HG02981 (cell line): Measurements from ENCODE around the gene MBOAT7.
"Not testable (repeated sequence)": the region's sequence is repeated elsewhere in the genome, so short reads cannot be mapped to it uniquely, and the experiment has no call there.

Experiments used
- ATAC-seq: cut with Tn5 transposase; IDR thresholded peaks from one replicate; pipeline ENCODE4 v1.9.1; 2021; ENCODE audit warnings: mild to moderate bottlenecking, moderate library complexity; ENCODE audit not compliant: unreplicated experiment

MBOAT7 gene, protein sequence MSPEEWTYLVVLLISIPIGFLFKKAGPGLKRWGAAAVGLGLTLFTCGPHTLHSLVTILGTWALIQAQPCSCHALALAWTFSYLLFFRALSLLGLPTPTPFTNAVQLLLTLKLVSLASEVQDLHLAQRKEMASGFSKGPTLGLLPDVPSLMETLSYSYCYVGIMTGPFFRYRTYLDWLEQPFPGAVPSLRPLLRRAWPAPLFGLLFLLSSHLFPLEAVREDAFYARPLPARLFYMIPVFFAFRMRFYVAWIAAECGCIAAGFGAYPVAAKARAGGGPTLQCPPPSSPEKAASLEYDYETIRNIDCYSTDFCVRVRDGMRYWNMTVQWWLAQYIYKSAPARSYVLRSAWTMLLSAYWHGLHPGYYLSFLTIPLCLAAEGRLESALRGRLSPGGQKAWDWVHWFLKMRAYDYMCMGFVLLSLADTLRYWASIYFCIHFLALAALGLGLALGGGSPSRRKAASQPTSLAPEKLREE

DNA sequence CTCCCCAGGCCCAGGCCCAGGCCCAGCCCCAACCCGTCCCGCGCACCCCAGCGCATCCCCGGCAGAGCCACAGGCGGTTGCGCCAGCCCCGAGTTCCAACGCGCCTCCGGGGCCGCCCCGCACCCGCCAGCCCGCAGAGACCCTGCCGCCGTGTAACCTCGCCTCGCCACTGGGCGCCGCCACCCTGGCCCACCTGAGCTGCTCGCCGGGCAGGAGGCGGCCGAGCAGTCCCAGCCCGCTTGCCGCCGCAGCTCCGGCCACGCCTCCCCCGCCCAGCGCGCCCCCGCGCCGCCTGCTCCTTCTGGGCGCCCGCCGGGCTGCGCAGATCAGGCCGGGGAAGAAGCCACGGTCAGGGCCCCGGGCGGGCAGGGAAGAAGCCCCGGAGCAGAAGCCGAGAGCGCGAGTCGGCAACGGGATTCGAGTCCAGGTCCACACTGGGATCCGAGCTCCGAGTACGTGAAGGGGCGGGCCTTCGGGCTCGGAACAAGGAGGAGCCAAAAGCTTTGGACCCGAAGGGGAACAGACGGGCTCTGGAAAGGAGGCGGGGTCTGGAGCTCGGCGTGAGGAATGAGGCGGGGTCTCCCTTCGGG, at the start of gene MBOAT7:
Gene MBOAT7 (minus strand): TSS at position 436 of the 590 bp plus-strand sequence. CDS start 1,072 bp downstream, outside the sequence.
- ATAC-seq = peak; percentile 17

DNA sequence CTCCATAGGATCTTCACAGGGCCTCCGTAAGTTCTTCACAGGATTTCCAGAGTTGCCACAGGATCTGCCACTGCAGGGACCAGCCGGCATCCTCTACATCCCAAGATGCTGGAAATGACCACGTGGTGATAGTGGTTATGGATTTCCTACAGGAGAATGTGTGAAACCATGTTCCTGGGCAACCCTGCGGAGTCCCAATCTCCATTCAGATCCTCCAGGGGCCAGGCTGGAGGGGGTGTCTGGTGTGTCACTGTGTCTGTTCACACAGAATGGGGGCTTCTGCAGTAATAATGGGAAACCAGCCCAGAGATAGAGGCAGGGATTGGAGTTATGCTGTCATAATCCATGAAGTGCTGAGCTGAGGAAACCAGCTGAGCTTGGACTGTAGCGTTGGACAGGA, 44.6 kb upstream of the MBOAT7 start:
- ATAC-seq = no peak

DNA sequence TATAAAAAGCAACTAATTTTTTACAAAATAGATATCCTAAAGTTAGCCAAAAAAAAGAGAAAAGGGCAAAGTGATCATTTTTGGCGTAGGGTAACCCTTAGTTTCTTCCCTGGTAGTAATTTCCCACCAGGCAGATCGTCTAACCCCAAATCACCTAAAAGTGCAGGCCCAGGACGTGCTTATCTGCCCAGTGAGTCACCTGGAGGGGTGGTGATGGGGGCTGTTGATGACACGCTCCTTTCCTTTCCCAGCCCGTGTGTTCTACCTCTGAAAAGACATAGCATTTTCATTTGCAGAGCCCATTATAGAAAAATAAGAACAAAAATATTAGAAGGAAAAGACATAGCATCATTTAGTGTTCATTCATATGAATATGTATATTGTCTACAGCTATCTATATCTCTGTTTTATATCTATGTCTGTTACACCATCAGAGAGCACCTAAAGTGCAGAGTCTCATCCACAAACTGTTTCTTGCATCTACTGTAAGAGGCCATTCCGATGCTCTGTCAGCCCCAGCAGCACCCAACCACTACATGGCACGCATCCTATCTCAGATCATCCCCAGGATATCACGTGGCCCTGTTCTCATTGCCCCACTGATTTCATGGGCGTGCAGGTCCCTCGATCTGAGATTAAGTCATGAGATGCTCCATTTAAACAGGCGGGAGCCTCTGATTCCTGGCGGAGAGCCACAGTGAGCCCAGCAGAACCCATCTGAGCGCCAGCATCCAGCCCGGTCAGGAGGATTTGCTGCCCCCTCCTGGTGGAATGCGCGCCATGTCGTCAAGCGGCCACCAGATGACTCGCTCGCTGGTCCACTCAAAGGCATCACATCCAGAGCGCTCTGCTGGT, 41.9 kb upstream of the MBOAT7 start:
- no peak for ATAC-seq

DNA sequence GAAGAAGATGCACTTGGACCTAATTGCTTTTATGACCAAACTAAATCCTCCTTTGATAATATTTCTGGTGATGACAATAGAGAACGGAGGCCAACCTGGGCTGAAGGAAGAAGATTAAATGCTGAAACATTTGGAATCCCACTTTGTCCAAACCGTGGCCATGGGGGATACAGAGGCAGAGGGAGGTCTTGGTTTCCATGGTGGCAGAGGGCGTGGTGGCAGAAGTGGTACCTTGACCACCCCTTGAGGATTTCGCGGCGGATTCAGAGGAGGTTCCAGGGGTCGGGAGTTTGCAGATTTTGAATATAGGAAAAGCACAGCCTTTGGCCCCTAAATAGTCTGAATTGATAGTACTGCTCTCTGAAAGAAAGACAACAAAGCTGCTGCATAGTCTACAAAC, 40.7 kb upstream of the MBOAT7 start:
- ATAC-seq = no peak

DNA sequence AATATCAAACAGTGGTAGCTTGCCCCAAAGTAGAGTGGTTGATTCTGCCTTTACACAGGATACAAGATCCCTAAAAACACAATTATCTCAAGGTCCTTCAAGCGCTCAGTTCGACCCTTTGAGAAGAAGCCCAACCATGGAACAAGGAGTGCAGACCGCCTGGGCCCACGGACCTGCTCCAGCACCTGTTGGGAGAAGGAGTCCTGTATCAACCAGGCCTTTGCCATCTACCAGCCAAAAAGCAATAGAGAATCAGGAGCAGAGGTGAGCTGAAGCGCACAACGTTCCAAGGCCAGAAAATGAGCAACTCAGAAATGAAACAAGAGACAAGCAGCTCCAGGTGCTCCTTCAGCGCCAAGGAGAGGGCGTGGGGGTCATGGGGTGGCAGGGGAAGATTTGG, 39.8 kb upstream of the MBOAT7 start:
- no peak for ATAC-seq

DNA sequence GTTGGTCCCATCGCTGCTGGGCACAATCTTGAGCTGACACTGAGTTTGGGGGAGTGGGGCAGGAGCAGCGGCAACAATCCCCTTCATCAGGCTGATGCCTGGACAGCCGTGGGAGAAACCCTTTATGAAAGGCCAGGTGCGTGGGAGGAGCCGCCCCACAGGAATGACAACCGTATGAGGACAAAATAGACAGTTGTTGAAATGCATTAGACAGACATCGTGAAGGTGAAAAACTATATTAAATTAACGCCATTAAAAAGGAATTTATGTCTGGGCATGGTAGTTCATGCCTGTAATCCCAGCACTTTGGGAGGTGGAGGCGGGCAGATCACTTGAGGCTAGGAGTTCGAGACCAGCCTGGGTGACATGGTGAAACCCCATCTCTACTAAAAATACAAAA, 35.2 kb upstream of the MBOAT7 start:
- ATAC-seq = not testable (repeated sequence)

DNA sequence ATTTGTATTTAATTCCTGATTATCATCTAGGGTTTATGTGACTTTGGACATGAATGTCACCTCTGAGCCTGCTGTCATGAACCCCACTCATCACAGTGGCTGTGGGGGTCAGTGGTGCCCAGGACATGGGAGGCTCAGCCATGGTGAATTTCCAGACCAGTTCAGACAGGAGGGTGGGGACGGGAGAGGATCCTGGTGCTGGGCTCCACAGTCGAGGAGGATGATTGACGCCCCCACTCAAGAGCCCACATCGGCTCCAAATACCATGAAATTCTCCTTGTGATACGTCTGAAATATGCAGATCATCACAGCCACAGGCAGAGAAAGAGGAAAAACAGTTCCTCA, 34.5 kb upstream of the MBOAT7 start:
- ATAC-seq = not testable (repeated sequence)

DNA sequence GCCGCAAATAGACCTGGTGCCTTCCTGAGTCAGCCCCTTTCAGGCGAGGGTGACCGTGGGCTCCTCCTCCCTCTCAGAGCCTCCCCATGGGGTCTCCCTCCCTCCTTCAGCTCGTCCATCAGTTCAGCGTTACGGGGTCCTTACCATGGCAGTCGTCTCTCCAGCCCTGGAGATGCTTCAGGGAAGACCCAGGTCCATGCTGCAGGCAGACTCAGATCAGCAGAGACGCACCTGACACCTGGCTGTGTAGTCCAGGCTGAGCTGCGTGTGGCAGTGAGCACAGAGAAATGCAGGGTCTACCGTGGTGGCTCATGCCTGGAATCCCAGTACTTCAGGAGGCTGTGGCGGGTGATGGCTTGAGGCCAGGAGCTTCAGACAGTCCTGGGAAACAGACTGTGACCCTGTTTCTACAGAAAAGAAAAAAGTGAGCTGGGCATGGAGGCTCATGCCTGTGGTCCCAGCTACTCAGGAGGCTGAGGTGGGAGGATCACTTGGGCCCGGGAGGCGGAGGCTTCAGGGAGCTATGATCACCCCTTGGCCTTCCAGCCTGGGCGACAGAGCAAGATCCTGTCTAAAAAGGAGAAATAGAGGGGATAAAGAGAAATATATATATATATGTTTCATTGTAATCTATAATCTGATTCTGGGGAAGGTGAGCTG, 34.0 kb upstream of the MBOAT7 start:
- ATAC-seq = not testable (repeated sequence)

DNA sequence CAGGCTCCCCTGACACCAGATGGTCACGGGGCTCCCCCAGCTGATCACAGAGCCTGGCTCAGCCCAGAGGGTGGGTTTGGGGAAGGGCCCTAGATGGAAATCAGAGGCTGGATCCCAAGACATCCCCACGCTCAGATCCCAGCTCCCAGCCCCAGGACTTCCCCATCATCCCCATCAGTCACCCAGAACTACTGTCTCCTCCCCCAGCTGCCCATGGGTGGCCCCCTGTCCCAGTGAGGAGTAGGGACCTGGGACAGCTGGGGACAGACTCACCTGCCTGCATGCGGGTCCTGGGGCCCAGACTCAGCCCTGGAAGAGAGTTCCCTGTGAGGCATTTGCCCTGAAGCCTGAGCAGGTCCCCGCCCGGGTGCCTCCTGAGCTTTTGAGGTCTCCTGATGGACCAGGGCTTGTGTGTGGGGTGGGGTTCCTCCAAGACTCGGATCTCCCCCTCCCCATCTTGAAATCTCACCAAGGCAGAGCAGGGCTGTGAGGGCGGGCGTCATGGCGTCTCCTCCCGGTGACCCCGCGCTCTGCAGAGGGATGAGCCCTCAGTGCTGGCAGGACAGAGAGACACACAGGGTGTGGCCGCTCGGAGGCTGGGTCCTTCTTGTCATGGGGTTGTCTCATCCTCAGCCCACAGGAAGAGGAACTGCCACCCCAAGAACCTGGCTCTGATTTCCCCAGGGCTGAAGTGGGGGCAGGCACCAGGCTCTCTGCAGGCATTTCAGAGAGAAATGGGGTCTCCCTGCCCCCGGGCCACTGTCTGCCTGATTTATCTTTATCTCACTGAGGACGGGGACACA, 33.3 kb upstream of the MBOAT7 start, which contains the start of gene LILRB3:
Gene LILRB3 (minus strand): TSS at position 534 of the 803 bp plus-strand sequence. CDS start 31 bp downstream, at position 503.
- not testable (repeated sequence) for ATAC-seq

DNA sequence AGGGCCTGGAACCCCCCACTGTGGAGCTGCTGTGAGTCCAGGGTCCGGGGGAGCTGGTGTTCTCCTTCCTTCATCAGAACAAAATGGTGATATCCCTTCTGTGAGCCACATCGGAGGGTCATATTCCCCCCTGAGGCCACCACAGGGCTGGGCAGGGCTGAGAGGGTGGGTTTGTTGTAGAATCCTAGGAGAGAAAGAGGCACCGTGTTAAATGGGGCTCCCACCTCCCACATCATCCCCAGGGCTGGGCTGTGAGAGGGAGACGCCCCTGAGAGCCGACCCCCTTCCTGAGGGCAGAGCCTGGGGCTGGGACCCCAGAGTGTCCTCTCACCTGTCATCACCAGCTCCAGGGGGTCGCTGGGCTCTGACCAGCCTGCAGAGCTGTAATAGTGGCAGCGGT, 32.6 kb upstream of the MBOAT7 start:
- not testable (repeated sequence) for ATAC-seq

DNA sequence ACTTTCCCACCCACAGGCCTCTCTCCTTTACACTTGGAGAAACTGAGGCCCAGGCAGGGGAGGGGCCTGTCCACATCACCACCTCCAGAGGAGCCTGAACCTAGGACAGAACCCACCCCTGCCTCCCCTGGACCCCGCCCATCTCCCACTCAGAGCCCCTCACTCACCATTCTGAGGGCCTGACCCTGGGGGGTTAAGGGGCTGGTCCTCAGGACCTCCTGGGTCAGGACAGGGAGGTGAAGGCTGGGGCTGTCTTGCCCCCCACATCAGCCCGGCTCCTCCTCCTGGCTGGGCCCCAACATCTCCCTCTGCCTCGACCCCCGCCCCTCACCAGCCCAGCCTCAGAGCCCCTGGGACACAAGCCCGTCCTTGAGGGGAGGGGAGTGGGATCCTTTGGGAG, 30.3 kb upstream of the MBOAT7 start:
- not testable (repeated sequence) for ATAC-seq

DNA sequence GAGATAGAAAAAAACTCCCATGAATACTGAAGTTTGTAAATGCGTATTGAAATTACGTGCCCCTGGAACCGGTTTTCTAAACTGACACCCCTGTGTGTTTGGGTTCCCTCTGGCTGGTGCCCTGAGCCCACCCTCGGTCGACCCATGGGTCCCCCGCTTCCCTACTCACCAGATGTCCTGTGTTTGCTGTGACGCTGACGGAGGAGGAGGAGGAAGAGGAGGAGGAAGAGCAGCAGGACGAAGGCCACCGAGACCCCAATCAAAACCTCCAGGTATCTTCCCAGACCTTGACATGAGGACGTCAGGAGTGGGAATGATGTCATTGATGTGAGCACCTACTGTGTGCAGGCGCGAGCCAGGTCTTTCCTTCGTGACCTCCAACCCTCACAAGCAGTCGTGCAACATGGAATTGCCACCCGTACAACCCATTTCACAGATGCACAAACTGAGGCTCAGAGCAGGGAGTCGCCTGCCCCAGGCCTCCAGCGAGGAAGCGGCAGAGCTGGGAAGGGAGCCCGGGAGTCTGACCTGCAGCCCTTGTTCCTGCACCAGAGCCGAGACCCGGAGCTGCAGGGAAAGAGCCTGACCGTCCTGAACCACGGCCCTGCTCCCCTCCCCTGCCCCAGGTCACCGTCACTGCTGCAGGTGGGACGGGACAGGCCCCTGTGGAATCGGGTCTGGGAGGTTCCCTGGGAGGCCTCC, 29.7 kb upstream of the MBOAT7 start:
- no peak for ATAC-seq

DNA sequence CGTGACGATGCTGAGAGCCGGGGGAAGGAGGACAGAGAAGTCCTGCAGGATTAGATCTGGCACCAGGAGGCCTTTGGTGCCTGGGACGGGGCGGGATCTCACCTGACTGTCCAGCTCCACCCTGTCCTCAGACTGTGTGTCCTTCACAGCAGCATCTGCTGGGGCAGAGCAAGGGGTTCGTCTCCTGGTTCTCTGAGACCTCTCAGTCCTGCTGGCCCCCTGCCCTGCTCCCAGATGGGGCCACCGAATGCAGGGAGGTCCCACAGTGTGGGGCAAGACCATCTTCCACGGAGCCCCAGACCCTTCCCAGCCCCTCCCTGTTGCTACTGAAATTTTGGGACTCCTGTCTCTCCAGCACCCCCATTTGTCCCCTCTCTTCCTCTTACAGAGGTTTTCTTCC, 28.9 kb upstream of the MBOAT7 start:
- no peak for ATAC-seq

DNA sequence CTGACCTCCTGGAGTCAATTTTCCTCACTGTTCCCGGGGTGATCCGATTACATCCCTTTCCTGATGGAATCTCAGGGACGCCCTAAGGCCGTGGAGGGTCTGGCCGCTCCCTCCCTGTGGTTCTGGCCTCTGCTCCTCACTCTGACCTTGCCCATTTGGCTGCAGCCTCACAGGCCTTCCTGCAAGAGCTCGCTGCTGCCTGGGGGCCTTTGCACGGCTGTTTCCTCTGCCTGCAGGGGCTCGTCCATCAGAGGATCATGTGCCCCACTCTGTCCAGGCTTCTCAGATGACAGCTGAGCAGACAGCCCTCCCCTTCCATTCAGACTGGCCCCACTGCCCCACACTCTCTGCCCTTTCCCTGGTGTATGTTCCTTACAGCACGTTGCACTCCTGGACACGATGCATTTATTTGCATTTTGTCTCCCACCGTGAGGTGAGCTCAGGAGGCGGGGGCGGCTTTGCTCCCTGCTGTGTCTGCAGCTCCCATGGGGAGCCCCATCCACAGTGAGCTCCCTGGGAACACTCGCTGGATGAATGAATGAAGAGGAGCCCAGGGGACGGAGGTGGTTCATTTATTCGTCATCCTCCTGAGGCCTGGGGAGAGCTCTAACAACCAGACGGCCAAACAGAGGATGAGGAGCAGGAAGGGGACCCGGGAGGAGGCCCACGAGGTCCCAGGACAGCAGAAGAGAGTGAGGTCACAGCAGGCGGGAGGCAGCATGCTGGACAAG, 28.3 kb upstream of the MBOAT7 start:
- not testable (repeated sequence) for ATAC-seq

DNA sequence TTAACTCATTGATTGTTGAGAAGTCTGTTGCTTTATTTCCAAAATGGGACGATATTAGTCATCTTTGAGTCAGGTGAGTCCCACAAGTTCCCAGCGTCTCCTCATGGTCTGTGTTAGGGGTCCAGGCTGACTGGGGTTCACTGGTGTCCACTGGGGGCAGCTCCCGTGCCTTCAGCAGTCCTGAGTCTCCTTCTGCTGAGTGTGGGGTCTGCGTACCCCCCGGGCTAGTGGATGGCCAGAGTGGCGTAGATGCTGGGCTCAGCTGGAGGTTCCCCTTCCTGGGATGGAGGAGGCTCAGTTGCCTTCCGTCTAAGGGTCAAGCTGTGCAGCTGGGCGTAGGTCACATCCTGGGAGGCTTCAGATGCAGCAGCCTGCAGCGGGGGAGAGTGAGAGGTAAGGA, 27.5 kb upstream of the MBOAT7 start:
- no peak for ATAC-seq

DNA sequence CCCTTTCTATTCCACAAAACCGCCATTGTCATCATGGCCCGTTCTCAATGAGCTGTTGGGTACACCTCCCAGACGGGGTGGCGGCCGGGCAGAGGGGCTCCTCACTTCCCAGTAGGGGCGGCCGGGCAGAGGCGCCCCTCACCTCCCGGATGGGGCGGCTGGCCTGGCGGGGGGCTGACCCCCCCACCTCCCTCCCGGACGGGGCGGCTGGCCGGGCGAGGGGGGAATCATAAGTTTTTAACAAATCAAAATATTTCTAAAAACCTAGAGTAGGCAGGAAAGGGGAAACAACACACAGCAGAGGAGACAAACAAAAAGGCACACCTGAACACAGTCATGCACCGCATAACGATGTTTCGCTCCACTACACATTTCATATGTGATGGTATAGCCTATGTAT, 25.4 kb upstream of the MBOAT7 start:
- ATAC-seq = not testable (repeated sequence)

DNA sequence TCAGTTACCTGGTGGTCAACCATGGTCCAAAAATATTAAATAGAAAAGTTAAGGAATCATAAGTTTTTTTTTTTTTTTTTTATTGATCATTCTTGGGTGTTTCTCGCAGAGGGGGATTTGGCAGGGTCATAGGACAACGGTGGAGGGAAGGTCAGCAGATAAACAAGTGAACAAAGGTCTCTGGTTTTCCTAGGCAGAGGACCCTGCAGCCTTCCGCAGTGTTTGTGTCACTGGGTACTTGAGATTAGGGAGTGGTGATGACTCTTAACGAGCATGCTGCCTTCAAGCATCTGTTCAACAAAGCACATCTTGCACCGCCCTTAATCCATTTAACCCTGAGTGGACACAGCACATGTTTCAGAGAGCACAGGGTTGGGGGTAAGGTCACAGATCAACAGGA, 24.8 kb upstream of the MBOAT7 start:
- not testable (repeated sequence) for ATAC-seq

DNA sequence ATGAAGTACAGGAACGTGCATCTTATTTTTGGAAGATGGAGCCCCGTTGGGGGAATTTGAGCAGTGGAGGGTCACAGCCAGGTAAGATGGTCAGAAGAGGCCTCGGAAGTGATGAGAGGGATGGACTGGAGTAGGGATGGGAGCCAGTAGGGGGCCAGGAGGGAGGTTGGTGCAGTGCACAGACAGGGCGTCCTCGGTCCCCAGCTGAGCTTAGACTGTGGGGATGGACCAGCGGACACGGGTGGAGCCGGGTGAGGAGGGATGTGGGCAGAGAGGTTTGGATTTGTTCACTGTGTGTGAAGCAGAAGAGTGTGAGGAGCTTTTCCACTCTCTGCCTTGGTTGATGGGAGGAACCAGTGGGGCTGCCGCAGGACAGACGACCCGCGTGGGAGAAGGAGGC, 21.9 kb upstream of the MBOAT7 start:
- no peak for ATAC-seq
